Measurements from ENCODE around the gene KHDC1.
A peak's percentile ranks its signal among the peaks of the same experiment; 100 is the strongest.
"Not testable (repeated sequence)": the region's sequence is repeated elsewhere in the genome, so short reads cannot be mapped to it uniquely, and the experiment has no call there.

KHDC1 gene

GRCh38 chr6:73262671-73263569 is at the start of gene KHDC1:
Gene KHDC1 (minus strand): TSS chr6:73263196. CDS start chr6:73242517, 20,679 bp downstream.
- peak; percentile 60 for DNase-seq (ENCODE audit: low read depth)

- DNase-seq (ENCODE audit: low read depth) = not testable (repeated sequence)
These were observed 47.5 kb upstream of the KHDC1 start for GRCh38 chr6:73310503-73310845.

GRCh38 chr6:73309785-73310502 is 46.9 kb upstream of the KHDC1 start:
- peak; percentile 61 for DNase-seq (ENCODE audit: low read depth)

GRCh38 chr6:73309535-73309784 is 46.5 kb upstream of the KHDC1 start:
- DNase-seq (ENCODE audit: low read depth) = no peak

- DNase-seq (ENCODE audit: low read depth) = no peak
These were observed 45.9 kb upstream of the KHDC1 start for GRCh38 chr6:73308712-73309534.

- not testable (repeated sequence) for DNase-seq (ENCODE audit: low read depth)
These were observed 40.8 kb upstream of the KHDC1 start for GRCh38 chr6:73303773-73304172.

GRCh38 chr6:73302339-73302738 is 39.3 kb upstream of the KHDC1 start:
- no peak for DNase-seq (ENCODE audit: low read depth)

- DNase-seq (ENCODE audit: low read depth) = no peak
These were observed 36.4 kb upstream of the KHDC1 start for GRCh38 chr6:73299151-73299971.

GRCh38 chr6:73293331-73293730 is 30.3 kb upstream of the KHDC1 start:
- no peak for DNase-seq (ENCODE audit: low read depth)

GRCh38 chr6:73290435-73290834 is 27.4 kb upstream of the KHDC1 start:
- no peak for DNase-seq (ENCODE audit: low read depth)

- no peak for DNase-seq (ENCODE audit: low read depth)
These were observed 23.8 kb upstream of the KHDC1 start for GRCh38 chr6:73286752-73287151.

GRCh38 chr6:73285674-73286283 is 22.8 kb upstream of the KHDC1 start:
- no peak for DNase-seq (ENCODE audit: low read depth)

- DNase-seq (ENCODE audit: low read depth) = no peak
These were observed 19.9 kb upstream of the KHDC1 start for GRCh38 chr6:73282871-73283270.

GRCh38 chr6:73281684-73282083 is 18.7 kb upstream of the KHDC1 start:
- DNase-seq (ENCODE audit: low read depth) = not testable (repeated sequence)

GRCh38 chr6:73269296-73269695 is 6.3 kb upstream of the KHDC1 start:
- not testable (repeated sequence) for DNase-seq (ENCODE audit: low read depth)

- DNase-seq (ENCODE audit: low read depth) = not testable (repeated sequence)
These were observed 5.9 kb upstream of the KHDC1 start for GRCh38 chr6:73268896-73269295.

- no peak for DNase-seq (ENCODE audit: low read depth)
These were observed 1.4 kb upstream of the KHDC1 start for GRCh38 chr6:73264446-73264845.

GRCh38 chr6:73263570-73263909 is 544 bp upstream of the KHDC1 start:
- DNase-seq (ENCODE audit: low read depth) = no peak

GRCh38 chr6:73258721-73259120 is 4.3 kb downstream of the KHDC1 start:
- DNase-seq (ENCODE audit: low read depth) = no peak

GRCh38 chr6:73254323-73254722 is 8.7 kb downstream of the KHDC1 start:
- DNase-seq (ENCODE audit: low read depth) = not testable (repeated sequence)

GRCh38 chr6:73252703-73253102 is 10.3 kb downstream of the KHDC1 start:
- no peak for DNase-seq (ENCODE audit: low read depth)
